Neural progenitor cell (in vitro differentiated cells): ENCODE measurements around the gene FUT4. TPM values are rescaled to one million over a fixed set of nuclear protein-coding genes. Genes with fewer than 3 reads are reported as not detected.

Source experiments
- DNase-seq: peaks from one replicate; pipeline ENCODE4 v3.0.0-alpha.2; 2016; ENCODE audit warnings: low spot score
- H2AFZ ChIP-seq: fragments of 200-600 bp; sonication (generic); replicated peaks from 2 replicates; pipeline ENCODE4 v1.6.1; 2016; ENCODE audit warnings: antibody characterized with exemption
- H3F3A ChIP-seq: fragments of 200-600 bp; sonication (generic); 2 replicates; pipeline ENCODE4 v1.6.1; 2016; ENCODE audit warnings: antibody characterized with exemption, low read depth
- H3K27ac ChIP-seq: fragments of 200-600 bp; sonication (generic); 2 replicates; pipeline ENCODE4 v1.5.1; 2016; ENCODE audit warnings: mild to moderate bottlenecking
- H3K27me3 ChIP-seq: fragments of 200-600 bp; sonication (generic); 2 replicates; pipeline ENCODE4 v1.6.1; 2016; ENCODE audit warnings: mild to moderate bottlenecking, moderate library complexity
- H3K36me3 ChIP-seq: fragments of 200-600 bp; sonication (generic); 2 replicates; pipeline ENCODE4 v1.5.1; 2016
- H3K4me1 ChIP-seq: fragments of 200-600 bp; sonication (generic); 2 replicates; pipeline ENCODE4 v1.6.1; 2016; ENCODE audit warnings: mixed run types
- H3K4me2 ChIP-seq: fragments of 200-600 bp; sonication (generic); 2 replicates; pipeline ENCODE4 v1.6.1; 2016
- H3K4me3 ChIP-seq: fragments of 200-600 bp; sonication (generic); 2 replicates; pipeline ENCODE4 v1.5.1; 2016
- H3K79me2 ChIP-seq: fragments of 200-600 bp; sonication (generic); 2 replicates; pipeline ENCODE4 v1.6.1; 2016; ENCODE audit warnings: low read depth
- H3K9ac ChIP-seq: fragments of 200-600 bp; sonication (generic); 2 replicates; pipeline ENCODE4 v1.6.1; 2016
- H3K9me3 ChIP-seq: fragments of 200-600 bp; sonication (generic); 2 replicates; pipeline ENCODE4 v1.5.1; 2016; ENCODE audit warnings: low read depth
- H4K20me1 ChIP-seq: fragments of 200-600 bp; sonication (generic); 2 replicates; pipeline ENCODE4 v1.6.1; 2016; ENCODE audit warnings: low read depth
- H3K27ac Mint-ChIP-seq: 3 replicates; pipeline ENCODE4 v1.8.0; 2021; ENCODE audit warnings: mixed read lengths
- H3K27me3 Mint-ChIP-seq: 2 replicates; pipeline ENCODE4 v1.8.0; 2022; ENCODE audit warnings: low read depth, mild to moderate bottlenecking, inconsistent platforms, moderate library complexity, mixed read lengths; ENCODE audit not compliant: insufficient read depth
- H3K36me3 Mint-ChIP-seq: 3 replicates; pipeline ENCODE4 v1.8.0; 2021; ENCODE audit warnings: mixed read lengths
- H3K4me1 Mint-ChIP-seq: 3 replicates; pipeline ENCODE4 v1.8.0; 2021; ENCODE audit warnings: mixed read lengths
- H3K4me3 Mint-ChIP-seq: 3 replicates; pipeline ENCODE4 v1.8.0; 2021; ENCODE audit warnings: mild to moderate bottlenecking, moderate library complexity, mixed read lengths
- H3K9me3 Mint-ChIP-seq: 3 replicates; pipeline ENCODE4 v1.8.0; 2020; ENCODE audit warnings: mixed read lengths
- CTCF ChIP-seq: fragments of 200-600 bp; sonication (generic); IDR thresholded peaks from 2 replicates; pipeline ENCODE4 v1.5.1; 2017; ENCODE audit warnings: antibody characterized with exemption, mild to moderate bottlenecking
- EZH2 ChIP-seq: fragments of 200-600 bp; sonication (generic); IDR thresholded peaks from 2 replicates; pipeline ENCODE4 v1.6.1; 2017; ENCODE audit warnings: antibody characterized with exemption, mild to moderate bottlenecking, moderate library complexity
- EZH2phosphoT487 ChIP-seq: fragments of 200-600 bp; sonication (generic); IDR thresholded peaks from 2 replicates; pipeline ENCODE4 v1.6.1; 2017; ENCODE audit warnings: antibody characterized with exemption
- total RNA-seq: library from RNA; depleted of rRNA; stranded (reverse); fragments of >200 nt; gene quantifications from 2 replicates; pipeline ENCODE4 v1.2.3, GENCODE V29; 2015; ENCODE audit warnings: low replicate concordance

The FUT4 gene
- total RNA-seq, 1 donor from 2014 or later = 2.7 TPM

GRCh38 chr11:94533696-94534630, 9.8 kb upstream of the FUT4 start:
- Mint-ChIP-seq H3K9me3 (no peaks in the 10 kb centered on the region), H3K4me3 (no peak overlapping the region), H3K27me3 (no peaks in the 10 kb centered on the region), H3K4me1 (no peaks in the 10 kb centered on the region), H3K36me3 (no peaks in the 10 kb centered on the region), H3K27ac (no peak overlapping the region)
- H3K4me1 ChIP-seq = no peaks in the 10 kb centered on the region
- TF ChIP-seq CTCF (no peak), EZH2 (no peak), EZH2phosphoT487 (no peak)
- H3K4me3 ChIP-seq = no peak overlapping the region
- no peaks in the 10 kb centered on the region for H3K27me3 ChIP-seq
- no peak for DNase-seq
- no peak overlapping the region for H3K4me2 ChIP-seq
- no peak overlapping the region for H3K9ac ChIP-seq
- no peak overlapping the region for H3K27ac ChIP-seq
- no peaks in the 10 kb centered on the region for H3K36me3 ChIP-seq
- no peak overlapping the region for H2AFZ ChIP-seq
- no peaks in the 10 kb centered on the region for H4K20me1 ChIP-seq
- no peaks in the 10 kb centered on the region for H3F3A ChIP-seq
- no peaks in the 10 kb centered on the region for H3K79me2 ChIP-seq
- no peaks in the 10 kb centered on the region for H3K9me3 ChIP-seq

- H3K9ac ChIP-seq = no peak overlapping the region
- Mint-ChIP-seq H3K27ac (no peak overlapping the region), H3K4me3 (no peak overlapping the region), H3K4me1 (no peaks in the 10 kb centered on the region), H3K36me3 (no peaks in the 10 kb centered on the region), H3K27me3 (no peaks in the 10 kb centered on the region), H3K9me3 (no peaks in the 10 kb centered on the region)
- no peaks in the 10 kb centered on the region for H4K20me1 ChIP-seq
- H3K4me2 ChIP-seq = no peak overlapping the region
- no peaks in the 10 kb centered on the region for H3K9me3 ChIP-seq
- no peaks in the 10 kb centered on the region for H3K36me3 ChIP-seq
- H3K4me1 ChIP-seq = no peaks in the 10 kb centered on the region
- no peaks in the 10 kb centered on the region for H3K27me3 ChIP-seq
- no peak for DNase-seq
- no peak overlapping the region for H3K27ac ChIP-seq
- H3K4me3 ChIP-seq = no peak overlapping the region
- H2AFZ ChIP-seq = no peak overlapping the region
- H3K79me2 ChIP-seq = no peaks in the 10 kb centered on the region
- H3F3A ChIP-seq = no peaks in the 10 kb centered on the region
- TF ChIP-seq EZH2 = no peak
- TF ChIP-seq CTCF = no peak
- no peak for TF ChIP-seq EZH2phosphoT487
These were observed 7.3 kb upstream of the FUT4 start for GRCh38 chr11:94536386-94536785.

GRCh38 chr11:94537031-94537600, 6.6 kb upstream of the FUT4 start:
- Histone ChIP-seq H3K79me2 (no peaks in the 10 kb centered on the region), H3K27ac (no peak overlapping the region), H2AFZ (no peak overlapping the region), H3K9me3 (no peaks in the 10 kb centered on the region), H4K20me1 (no peaks in the 10 kb centered on the region), H3K36me3 (no peaks in the 10 kb centered on the region), H3K4me2 (no peak overlapping the region), H3F3A (no peaks in the 10 kb centered on the region), H3K4me1 (no peaks in the 10 kb centered on the region), H3K4me3 (no peak overlapping the region), H3K27me3 (peaks cover 5% of the 10 kb centered on the region), H3K9ac (no peak overlapping the region)
- DNase-seq = no peak
- peaks cover 2% of the 10 kb centered on the region for H3K27me3 Mint-ChIP-seq
- no peak overlapping the region for H3K27ac Mint-ChIP-seq
- no peaks in the 10 kb centered on the region for H3K4me1 Mint-ChIP-seq
- H3K9me3 Mint-ChIP-seq = no peaks in the 10 kb centered on the region
- TF ChIP-seq CTCF = no peak
- no peak for TF ChIP-seq EZH2phosphoT487
- no peak for TF ChIP-seq EZH2
- no peak overlapping the region for H3K4me3 Mint-ChIP-seq
- H3K36me3 Mint-ChIP-seq = no peaks in the 10 kb centered on the region
